ENCODE measurements around the gene DUSP15.
A peak's percentile ranks its signal among the peaks of the same experiment; 100 is the strongest.
"Not testable (repeated sequence)": the region's sequence is repeated elsewhere in the genome, so short reads cannot be mapped to it uniquely, and the experiment has no call there.

The DUSP15 gene

DNA sequence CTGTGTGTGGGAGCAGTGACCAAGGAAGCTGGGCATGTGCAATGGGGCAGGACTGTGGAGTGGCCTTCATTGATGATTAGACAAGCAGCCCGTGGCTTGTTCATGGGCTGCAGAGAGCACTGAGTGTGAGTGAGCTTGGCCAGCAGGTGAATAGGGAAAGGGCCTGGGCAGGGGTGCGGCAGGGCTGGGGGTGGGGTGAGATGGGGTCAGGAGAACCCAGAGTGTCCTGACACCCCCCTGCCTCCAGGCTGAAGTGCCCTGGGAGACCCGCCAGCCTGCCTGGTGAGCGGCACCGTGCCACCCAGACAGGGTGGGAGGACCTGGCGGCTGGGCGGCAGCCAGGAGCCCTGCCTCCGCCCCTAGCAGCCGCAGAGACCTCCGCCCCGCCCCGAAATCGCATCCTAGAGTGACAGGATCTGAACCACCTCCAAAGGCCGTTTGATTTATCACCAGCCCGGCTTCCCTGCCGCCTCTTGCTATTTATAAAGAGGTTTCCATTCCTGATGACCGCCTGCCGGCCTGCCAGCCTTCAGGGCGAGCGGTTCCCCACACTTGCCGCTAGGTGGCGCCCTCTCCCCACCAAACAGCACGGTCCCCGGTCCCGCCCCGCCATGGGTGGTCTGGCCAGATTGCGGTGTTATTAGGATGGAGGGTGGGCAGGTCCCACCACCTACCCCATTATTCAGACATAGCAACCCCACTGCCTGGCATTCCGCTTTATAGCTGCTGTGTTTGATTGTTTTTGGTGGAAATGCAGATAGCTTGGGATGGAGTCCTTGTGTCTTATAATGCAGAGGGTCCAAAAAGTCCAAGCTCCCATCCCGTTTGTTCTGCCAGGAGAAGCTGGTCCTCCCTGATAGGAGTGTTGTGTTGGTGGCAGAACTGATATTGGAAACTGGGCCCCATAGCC, 47.7 kb downstream of the DUSP15 start:
- DNase-seq (ENCODE audit: low read depth) = peak; percentile 55

- DNase-seq (ENCODE audit: low read depth) = no peak
Measured at GRCh38 chr20:31821427-31821826, 48.9 kb downstream of the DUSP15 start.

DNA sequence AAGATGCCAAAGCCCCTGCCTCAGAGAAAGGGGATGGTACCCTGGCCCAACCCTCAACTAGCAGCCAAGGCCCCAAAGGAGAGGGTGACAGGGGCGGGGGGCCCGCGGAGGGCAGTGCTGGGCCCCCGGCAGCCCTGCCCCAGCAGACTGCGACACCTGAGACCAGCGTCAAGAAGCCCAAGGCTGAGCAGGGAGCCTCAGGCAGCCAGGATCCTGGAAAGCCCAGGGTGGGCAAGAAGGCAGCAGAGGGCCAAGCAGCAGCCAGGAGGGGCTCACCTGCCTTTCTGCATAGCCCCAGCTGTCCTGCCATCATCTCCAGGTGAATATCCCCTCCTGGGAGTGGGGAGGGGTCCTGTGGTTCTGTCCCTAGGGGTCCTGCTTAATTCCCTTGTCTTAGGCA, 50.1 kb downstream of the DUSP15 start:
- no peak for DNase-seq (ENCODE audit: low read depth)

DNA sequence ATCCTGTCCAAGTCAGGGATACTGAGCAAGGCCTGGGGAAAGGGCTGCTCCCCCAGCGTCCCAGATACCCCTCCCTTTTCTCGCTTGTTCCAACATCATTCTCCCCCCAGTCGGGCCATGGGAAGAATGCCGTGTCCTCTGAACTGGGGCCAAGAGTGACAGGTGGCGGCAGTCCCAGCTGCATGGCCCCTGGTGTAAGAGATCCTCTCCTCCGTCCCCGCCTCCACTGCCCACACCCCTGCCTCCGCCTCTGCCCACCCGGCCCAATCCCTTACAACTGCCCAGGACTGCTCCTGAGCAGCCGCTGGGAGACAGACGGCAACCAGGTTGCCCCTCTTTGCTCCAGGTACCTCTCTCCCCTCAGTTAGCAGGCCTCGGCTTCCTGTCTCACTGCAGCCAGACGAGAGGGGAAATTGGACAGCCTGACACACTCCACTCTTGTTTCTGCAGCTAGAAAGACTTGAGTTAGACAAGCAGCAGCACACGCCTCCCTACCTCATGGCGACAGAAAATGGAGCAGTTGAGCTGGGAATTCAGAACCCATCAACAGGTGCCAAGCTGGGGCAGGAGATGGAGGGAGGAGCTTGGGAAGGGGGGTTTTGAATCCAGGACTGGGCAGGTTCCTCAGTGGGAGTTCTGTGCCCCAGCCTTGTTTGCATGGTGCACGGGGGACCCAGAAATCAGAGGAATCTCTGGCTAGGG, 51.1 kb downstream of the DUSP15 start, which contains the start of gene MYLK2:
TSS of gene MYLK2 (plus strand) at position 274 of the 702 bp plus-strand sequence. CDS start at position 499, 225 bp downstream.
- no peak for DNase-seq (ENCODE audit: low read depth)

- DNase-seq (ENCODE audit: low read depth) = no peak
Measured at GRCh38 chr20:31818376-31818908, 51.9 kb downstream of the DUSP15 start.

DNA sequence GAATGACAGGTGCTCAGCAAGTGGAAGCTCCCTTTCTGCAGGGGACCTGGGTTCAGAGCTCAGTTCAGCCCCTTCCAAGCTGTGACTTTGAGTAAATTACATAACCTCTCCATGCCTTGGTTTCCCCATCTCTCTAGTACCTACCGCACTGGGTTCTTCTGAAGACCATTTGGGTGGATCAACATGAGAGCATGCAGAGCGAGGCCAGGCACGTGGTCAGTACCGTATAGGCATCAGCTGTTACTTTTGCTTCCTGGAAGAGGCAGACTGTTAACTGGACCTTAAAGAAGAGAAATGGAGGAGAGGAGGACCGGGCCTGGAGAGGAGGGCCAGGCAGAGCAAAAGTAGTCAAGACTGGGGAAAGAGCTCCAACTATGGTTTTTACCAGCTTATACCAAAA, 52.9 kb downstream of the DUSP15 start:
- DNase-seq (ENCODE audit: low read depth) = no peak

GRCh38 chr20:31816221-31816620, 54.1 kb downstream of the DUSP15 start:
- no peak for DNase-seq (ENCODE audit: low read depth)

DNA sequence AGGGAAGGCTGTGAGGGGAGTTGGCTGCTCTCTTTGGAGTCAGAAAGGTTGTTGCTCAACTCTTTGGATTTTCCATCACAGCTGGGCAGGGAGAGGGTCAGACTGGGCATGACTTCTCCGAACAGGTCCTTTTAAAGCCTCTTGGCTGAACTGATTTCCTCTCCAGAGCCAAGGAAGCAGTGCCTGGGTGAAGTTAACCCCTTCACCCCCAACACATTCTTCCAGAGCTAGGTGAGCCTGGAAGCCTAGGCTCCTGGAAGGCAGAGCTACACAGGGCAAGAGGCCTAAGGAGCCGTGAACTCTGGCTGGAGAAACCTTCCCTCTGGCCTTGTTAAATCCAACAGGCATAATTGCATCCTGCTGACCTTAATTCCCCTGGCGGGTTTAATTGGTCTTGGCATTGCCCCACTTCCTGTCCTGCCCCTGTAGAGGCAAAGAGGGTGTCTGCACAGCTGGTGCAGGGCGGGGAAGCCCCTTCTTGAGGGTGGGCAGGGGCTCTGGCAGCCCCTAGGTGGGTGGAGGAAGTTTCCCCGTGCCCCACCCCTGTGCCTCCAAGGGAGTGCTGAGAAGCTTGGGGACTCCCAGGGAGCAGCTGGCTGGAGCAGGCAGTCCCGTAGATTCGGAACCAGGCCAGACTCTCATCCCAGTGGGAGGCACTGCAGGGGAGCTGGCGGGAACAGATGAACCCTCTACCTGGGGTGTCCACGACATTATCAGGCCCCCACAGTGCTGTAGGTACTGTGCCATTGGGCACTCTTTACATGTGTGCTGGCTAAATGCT, 54.7 kb downstream of the DUSP15 start:
- no peak for DNase-seq (ENCODE audit: low read depth)

DNA sequence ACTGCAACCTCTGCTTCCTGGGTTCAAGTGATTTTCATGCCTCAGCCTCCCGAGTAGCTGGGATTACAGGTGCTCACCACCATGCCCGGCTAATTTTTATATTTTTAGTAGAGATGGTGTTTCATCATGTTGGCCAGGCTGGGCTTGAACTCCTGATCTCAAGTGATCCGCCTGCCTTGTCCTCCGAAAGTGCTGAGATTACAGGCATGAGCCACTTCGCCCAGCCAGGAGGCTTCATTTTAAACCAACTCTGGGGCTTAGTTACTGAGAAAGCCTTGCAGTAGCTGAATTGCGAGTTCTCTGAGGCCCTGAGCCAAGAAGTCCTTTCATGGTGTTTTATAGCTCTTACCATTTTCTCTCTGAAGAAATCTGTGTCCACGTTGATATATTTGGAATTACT, 56.2 kb downstream of the DUSP15 start:
- DNase-seq (ENCODE audit: low read depth) = not testable (repeated sequence)

GRCh38 chr20:31813611-31814010, 56.7 kb downstream of the DUSP15 start:
- no peak for DNase-seq (ENCODE audit: low read depth)

DNA sequence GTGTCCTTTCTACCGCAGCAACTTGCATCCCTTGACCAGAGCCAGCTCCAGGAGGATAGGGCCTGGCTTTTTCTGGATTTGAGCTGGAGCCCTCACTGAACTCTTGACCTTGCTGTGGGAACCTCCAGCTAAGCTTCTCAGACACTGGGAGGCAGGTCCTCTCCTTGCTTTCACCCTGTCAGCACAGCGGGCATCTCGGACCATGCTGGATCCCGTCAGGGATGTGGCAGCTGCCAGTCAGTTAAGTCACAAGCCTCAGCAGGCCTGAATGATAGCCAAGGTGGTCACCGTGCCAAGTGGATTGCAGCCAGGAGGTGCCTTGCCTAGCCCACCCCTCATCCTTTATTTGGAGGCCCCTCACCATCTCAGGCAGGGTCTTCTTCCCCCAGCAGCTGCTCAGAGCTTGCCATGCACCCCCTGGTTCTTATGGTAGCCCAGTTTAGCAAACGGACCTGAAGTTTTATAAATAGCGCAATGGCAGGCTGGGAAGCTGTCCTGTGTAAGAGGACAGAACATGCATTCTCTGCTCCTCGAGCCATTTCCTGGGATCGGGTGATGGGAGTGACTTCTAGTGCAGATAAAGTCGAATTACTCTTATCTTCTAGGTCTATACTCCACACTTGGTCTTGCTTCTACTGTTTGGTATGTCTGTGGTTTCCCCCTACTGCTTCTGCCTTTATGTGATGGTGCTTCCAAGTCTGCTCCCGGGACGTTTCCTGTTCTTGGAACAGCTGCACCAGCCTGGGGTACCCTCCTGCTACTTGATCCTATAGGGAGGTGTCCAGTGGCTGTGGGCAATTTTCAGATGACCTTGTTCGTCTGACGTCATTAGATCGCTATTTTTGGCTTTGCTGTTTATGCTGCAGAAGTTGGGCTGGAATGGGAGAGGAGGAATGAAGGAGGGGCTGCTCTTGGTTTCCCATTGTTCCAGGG, 58.3 kb downstream of the DUSP15 start:
- no peak for DNase-seq (ENCODE audit: low read depth)

GRCh38 chr20:31811198-31811597, 59.1 kb downstream of the DUSP15 start:
- no peak for DNase-seq (ENCODE audit: low read depth)
